GM19397 (cell line): ENCODE results near the gene MED12L.
A peak's percentile ranks its signal among the peaks of the same experiment; 100 is the strongest.

ENCODE experiments used
- ATAC-seq: cut with Tn5 transposase; IDR thresholded peaks from one replicate; pipeline ENCODE4 v1.9.1; 2021; ENCODE audit warnings: mild to moderate bottlenecking, moderate library complexity; ENCODE audit not compliant: unreplicated experiment

MED12L gene

DNA sequence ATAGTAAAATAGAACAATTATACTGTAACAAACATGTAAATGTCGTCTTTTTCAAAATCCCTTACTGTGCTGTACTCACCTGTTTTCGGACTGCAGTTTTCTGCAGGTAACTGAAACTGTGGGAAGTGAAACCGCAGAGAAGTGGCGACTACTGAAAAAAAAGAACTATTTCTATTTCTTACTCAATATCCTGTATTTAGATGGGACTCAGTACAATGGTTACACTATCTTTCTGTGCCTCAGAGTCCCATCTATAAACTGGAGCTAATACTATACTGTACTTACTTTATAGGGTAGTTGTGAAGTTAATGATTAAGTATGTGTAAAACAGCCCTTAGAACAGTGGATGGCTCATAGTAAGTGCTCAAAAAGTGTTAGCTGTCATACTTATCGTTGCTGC lies 313.4 kb downstream of the MED12L start:
- no peak for ATAC-seq

GRCh38 chr3:151400341-151400740 lies 314.9 kb downstream of the MED12L start:
- no peak for ATAC-seq

DNA sequence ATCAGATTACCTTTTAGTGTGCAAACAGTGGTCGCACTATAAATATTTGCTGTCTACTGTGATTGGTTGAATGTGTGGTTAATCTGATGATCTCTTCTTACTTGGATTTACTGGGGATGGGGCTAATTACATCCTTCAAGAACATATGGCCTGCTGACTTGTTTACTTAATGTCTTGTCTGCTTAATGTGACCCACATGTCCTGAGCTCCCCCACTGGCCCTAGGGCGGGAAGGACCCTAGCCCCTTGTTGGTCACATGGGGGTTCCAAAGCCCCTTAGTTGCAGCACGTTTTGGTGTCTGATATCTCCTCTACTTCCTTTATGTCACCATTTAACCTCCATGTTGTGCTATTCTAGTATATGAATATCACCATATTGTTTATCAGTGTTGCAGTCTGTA lies 316.9 kb downstream of the MED12L start:
- no peak for ATAC-seq

DNA sequence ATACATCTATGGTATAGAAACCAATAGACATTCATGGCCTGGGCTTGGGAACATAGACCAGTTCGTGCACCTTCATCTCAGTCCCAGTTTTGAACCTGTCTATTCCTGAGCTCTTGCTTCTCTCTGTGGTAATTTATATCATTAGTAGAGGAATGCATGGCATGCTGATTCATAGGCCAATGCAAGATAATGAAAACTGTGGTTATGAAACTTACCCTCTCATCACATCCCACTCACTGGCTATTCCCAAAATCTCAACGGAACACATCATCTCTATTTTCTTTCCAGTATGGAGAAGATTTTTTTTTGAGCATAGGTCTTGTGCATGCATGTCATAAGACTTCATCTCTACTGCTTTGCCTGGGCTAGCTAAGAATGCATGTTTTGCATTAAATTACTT lies 317.8 kb downstream of the MED12L start:
- no peak for ATAC-seq

GRCh38 chr3:151404316-151404715 lies 318.9 kb downstream of the MED12L start:
- no peak for ATAC-seq

DNA sequence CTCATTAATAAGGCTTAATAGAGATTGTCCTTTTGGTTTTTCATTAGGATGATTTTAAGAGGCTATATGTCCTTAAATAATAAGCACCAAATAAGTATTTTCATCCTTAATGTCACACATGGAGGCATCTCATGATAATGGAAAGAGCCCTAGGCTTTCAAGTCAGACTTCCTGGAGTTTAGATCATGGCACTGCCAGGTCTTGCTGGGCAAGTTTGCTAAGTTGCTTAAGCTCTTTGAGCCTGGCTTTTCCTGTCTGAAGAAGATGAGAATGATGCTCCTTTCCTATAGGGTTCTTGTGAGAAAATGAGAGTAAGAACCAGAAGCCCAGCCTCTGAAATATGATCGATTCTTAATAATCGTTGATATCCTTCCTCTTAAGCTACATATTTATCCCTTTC lies 322.5 kb downstream of the MED12L start:
- ATAC-seq, result no peak

DNA sequence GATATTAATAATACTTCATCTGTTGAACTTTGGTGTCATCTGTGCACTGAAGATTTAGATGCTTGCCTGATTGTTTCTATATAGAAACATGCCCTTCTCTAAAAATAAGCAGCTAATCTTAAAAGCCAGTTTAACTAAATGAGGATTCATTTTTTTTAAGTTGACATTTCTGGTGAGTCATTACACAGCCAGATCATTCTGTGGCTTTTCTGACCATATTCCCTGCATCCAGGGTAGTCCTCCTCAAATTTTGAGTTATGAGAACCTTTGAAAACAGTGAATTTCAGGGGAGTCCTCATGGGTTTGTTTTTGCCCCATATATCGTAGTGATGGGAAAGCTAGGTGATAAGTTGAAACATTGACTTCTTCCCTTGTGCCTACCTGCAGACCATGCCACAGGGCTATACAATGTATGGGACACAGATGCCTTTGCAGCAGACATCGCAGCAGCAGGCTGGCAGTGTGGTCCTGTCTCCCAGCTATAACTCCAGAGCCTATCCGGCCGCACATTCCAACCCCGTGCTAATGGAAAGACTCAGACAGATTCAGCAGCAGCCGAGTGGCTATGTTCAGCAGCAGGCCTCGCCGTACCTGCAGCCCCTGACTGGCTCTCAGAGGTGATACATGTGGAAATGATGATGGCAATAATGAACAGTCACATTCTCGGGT lies 325.6 kb downstream of the MED12L start:
- ATAC-seq, result no peak

GRCh38 chr3:151412989-151413388 lies 327.5 kb downstream of the MED12L start:
- ATAC-seq, result no peak

- no peak for ATAC-seq
Measured at GRCh38 chr3:151415289-151415688, 329.8 kb downstream of the MED12L start.

DNA sequence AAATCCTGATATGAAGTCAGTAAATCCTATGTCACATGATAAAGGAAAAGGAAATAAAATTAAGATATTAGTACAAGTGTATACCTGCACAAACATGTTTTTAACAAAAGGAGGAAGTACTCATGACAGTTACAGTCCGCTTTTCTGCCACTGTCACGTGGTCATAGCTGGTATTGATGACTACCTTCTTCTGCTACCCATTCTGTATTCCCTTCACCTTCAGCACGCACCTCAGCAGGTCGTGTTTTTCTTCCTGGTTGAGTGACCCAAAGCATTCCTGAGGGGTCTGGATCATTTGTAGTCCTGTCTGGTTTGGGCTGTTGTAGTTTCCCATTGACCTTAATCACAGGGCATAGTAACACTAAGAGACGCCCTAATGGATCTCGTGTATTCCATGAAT lies 334.3 kb downstream of the MED12L start:
- no peak for ATAC-seq

- peak; percentile 44 for ATAC-seq
Measured at GRCh38 chr3:151421938-151422337, 336.5 kb downstream of the MED12L start.

GRCh38 chr3:151423091-151423490 lies 337.6 kb downstream of the MED12L start:
- no peak for ATAC-seq

GRCh38 chr3:151425627-151426340 lies 340.3 kb downstream of the MED12L start:
- peak; percentile 19 for ATAC-seq

DNA sequence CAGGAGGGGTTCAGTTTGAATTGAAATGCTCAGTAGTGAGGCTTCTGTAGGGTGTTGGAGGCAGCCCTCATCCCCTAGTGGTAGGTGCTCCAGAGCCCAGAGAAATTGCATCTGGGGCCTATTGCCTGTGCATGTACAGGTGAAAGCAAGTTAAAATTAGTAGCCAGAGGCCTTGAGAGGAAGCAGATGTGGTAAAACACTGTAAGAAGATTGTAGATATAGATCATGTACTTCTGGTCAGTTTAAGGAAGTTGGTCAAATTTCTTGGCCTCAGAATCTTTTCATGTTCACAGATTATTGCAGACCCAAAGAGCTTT lies 340.8 kb downstream of the MED12L start:
- peak; percentile 71 for ATAC-seq

DNA sequence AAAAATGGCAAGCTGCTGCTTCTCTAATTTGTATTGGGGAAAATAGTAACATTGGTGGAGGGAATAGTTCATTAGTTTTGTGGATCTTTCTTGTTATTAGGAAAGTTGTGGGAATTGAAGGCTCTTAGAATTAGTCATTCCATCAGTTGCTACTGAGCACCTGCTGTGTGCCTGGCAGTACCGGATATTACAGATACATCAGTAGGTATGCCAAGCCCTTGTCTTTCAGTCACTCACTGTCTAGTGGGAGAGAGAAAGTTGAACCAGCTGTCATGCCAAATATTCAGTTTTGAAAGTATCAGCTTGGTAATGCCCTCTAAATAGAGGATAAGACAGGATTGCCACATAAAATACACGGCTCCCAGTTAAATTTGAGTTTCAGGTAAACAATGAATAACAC lies 342.9 kb downstream of the MED12L start:
- no peak for ATAC-seq

- no peak for ATAC-seq
Measured at GRCh38 chr3:151430821-151431484, 345.5 kb downstream of the MED12L start.

GRCh38 chr3:151431940-151432339 lies 346.5 kb downstream of the MED12L start:
- ATAC-seq, result no peak

- no peak for ATAC-seq
Measured at GRCh38 chr3:151432616-151433372, 347.3 kb downstream of the MED12L start.

GRCh38 chr3:151434151-151434890 lies 348.9 kb downstream of the MED12L start:
- ATAC-seq, result no peak

GRCh38 chr3:151436675-151437446 lies 351.4 kb downstream of the MED12L start:
- no peak for ATAC-seq
